A549 (cell line): Measurements from ENCODE around the gene SOX5. TPM values are rescaled to one million over a fixed set of nuclear protein-coding genes. Genes with fewer than 3 reads are reported as not detected.

Source experiments
- ATAC-seq, 2 experiments: fragments of 200-7000 bp in 1 of 2; fragments of >200 bp in 1 of 2; cut with Nextera tagmentation in 1 of 2; cut with Tn5 transposase in 1 of 2; 3 replicates each; pipeline versions ENCODE4 v1.8.0 to v1.9.1; 2018 to 2020; ENCODE audit warnings: mild to moderate bottlenecking in 1 of 2, moderate library complexity in 1 of 2
- CTCF ChIA-PET: fragments of 300-600 bp; sonication (Branson Sonifier 250); formaldehyde crosslinking; extraction: SDS; loops from one replicate; lab custom pipeline; 2021; ENCODE audit warnings: antibody characterized with exemption, inconsistent platforms; lab: Yijun Ruan, JAX
- POLR2A ChIA-PET: fragments of 350-600 bp; formaldehyde crosslinking; extraction: SDS; loops from one replicate; lab custom pipeline; 2021; ENCODE audit warnings: antibody characterized with exemption, inconsistent platforms; lab: Yijun Ruan, JAX
- DNase-seq, 2 experiments: peaks; one replicate each; pipeline versions ENCODE4 v3.0.0 to v3.0.0-alpha.2; 2011 to 2016; ENCODE audit warnings: low read depth in 1 of 2, low spot score in 1 of 2
- FAIRE-seq: peaks from 2 replicates; lab custom pipeline; 2011; peaks lifted over from hg19 to GRCh38; lab: Jason Lieb, UNC
- H3K27ac ChIP-seq, 2 experiments: fragments of >200 bp; sonication (Bioruptor Twin); formaldehyde crosslinking; 3 replicates each; pipeline ENCODE4 v1.5.1; 2016 to 2017
- H3K4me1 ChIP-seq: fragments of >200 bp; sonication (Bioruptor Twin); formaldehyde crosslinking; 3 replicates; pipeline ENCODE4 v1.6.1; 2016
- H3K4me2 ChIP-seq: fragments of >200 bp; sonication (Bioruptor Twin); formaldehyde crosslinking; 3 replicates; pipeline ENCODE4 v1.6.1; 2016
- H3K4me3 ChIP-seq: fragments of >200 bp; sonication (Bioruptor Twin); formaldehyde crosslinking; 3 replicates; pipeline ENCODE4 v1.5.1; 2016
- H3K9me3 ChIP-seq: fragments of >200 bp; sonication (Bioruptor Twin); formaldehyde crosslinking; 3 replicates; pipeline ENCODE4 v1.6.1; 2016
- BHLHE40 ChIP-seq: IDR thresholded peaks from 2 replicates; pipeline ENCODE4 v1.6.1; 2012; ENCODE audit warnings: low read depth, low read length, inconsistent platforms
- CBX2 ChIP-seq: fragments of 200-600 bp; sonication (generic); IDR thresholded peaks from 2 replicates; pipeline ENCODE4 v1.6.1; 2016; ENCODE audit warnings: low read depth, mild to moderate bottlenecking, borderline replicate concordance
- CHD4 ChIP-seq: fragments of 200-600 bp; sonication (generic); IDR thresholded peaks from 2 replicates; pipeline ENCODE4 v1.6.1; 2016; ENCODE audit warnings: antibody characterized with exemption, mild to moderate bottlenecking, borderline replicate concordance
- EP300 ChIP-seq, 2 experiments: fragments of >200 bp; sonication (Bioruptor Twin); formaldehyde crosslinking; IDR thresholded peaks; 2 replicates in 1 of 2; 3 replicates in 1 of 2; pipeline ENCODE4 v1.6.1; 2016 to 2017
- ESRRA ChIP-seq: fragments of 150-350 bp; IDR thresholded peaks from 2 replicates; pipeline ENCODE4 v1.6.1; 2014; ENCODE audit warnings: mild to moderate bottlenecking, low read length, borderline replicate concordance
- FOSB ChIP-seq: fragments of 250-450 bp; sonication (Bioruptor Pico); IDR thresholded peaks from 2 replicates; pipeline ENCODE4 v1.5.0; 2020; ENCODE audit warnings: mild to moderate bottlenecking, moderate library complexity
- FOSL2 ChIP-seq, 2 experiments: fragments of 450-650 bp in 1 of 2; fragments of >200 bp in 1 of 2; sonication (Bioruptor Twin) in 1 of 2; formaldehyde crosslinking; IDR thresholded peaks; 2 replicates each; pipeline versions ENCODE4 v1.5.0 to v1.6.1; 2016 to 2020; ENCODE audit warnings: mild to moderate bottlenecking in 1 of 2, moderate library complexity in 1 of 2
- FOXS1 ChIP-seq: fragments of 250-450 bp; sonication (Bioruptor Pico); IDR thresholded peaks from 2 replicates; pipeline ENCODE4 v1.5.0; 2020; ENCODE audit warnings: mild to moderate bottlenecking, moderate library complexity
- HDAC2 ChIP-seq: fragments of 200-600 bp; sonication (generic); IDR thresholded peaks from 2 replicates; pipeline ENCODE4 v1.6.1; 2016
- HEYL ChIP-seq: fragments of 250-450 bp; sonication (Bioruptor Pico); IDR thresholded peaks from 2 replicates; pipeline ENCODE4 v1.8.0; 2021; ENCODE audit warnings: mild to moderate bottlenecking, moderate library complexity
- HMGXB4 ChIP-seq: fragments of 250-450 bp; sonication (Bioruptor Pico); IDR thresholded peaks from 2 replicates; pipeline ENCODE4 v1.5.0; 2021; ENCODE audit warnings: mild to moderate bottlenecking, moderate library complexity, borderline replicate concordance
- HOXB13 ChIP-seq: fragments of 250-450 bp; sonication (Bioruptor Pico); IDR thresholded peaks from 2 replicates; pipeline ENCODE4 v1.5.0; 2020; ENCODE audit warnings: low read depth, mild to moderate bottlenecking, moderate library complexity
- HOXB5 ChIP-seq: fragments of 250-450 bp; sonication (Bioruptor Pico); IDR thresholded peaks from 2 replicates; pipeline ENCODE4 v1.5.0; 2020; ENCODE audit warnings: mild to moderate bottlenecking, moderate library complexity
- KDM5A ChIP-seq: fragments of 200-600 bp; sonication (generic); IDR thresholded peaks from 2 replicates; pipeline ENCODE4 v1.6.1; 2016; ENCODE audit warnings: antibody characterized with exemption, mild to moderate bottlenecking
- MAZ ChIP-seq: fragments of 150-350 bp; IDR thresholded peaks from 2 replicates; pipeline ENCODE4 v1.6.1; 2014; ENCODE audit warnings: antibody characterized with exemption, low read depth, low read length, borderline replicate concordance
- MYC ChIP-seq: IDR thresholded peaks from 2 replicates; pipeline ENCODE4 v1.6.1; 2012; ENCODE audit warnings: mild to moderate bottlenecking, inconsistent platforms, low read length, improper control_type of control experiment, borderline replicate concordance
- NPAS2 ChIP-seq: fragments of 250-450 bp; sonication (Bioruptor Pico); IDR thresholded peaks from 2 replicates; pipeline ENCODE4 v1.8.0; 2022; ENCODE audit warnings: mild to moderate bottlenecking, moderate library complexity, borderline replicate concordance
- RAD21 ChIP-seq, 2 experiments: fragments of >200 bp in 1 of 2; sonication (Bioruptor Twin) in 1 of 2; formaldehyde crosslinking in 1 of 2; IDR thresholded peaks in 1 of 2; conservative IDR thresholded peaks in 1 of 2; 2 replicates in 1 of 2; 3 replicates in 1 of 2; pipeline ENCODE4 v1.6.1; 2012 to 2018; ENCODE audit warnings: inconsistent platforms in 1 of 2
- RFX5 ChIP-seq: fragments of 450-650 bp; IDR thresholded peaks from 2 replicates; pipeline ENCODE4 v1.7.1; 2014; ENCODE audit warnings: antibody characterized with exemption, mild to moderate bottlenecking, moderate library complexity
- SMC3 ChIP-seq: fragments of >200 bp; sonication (Bioruptor Twin); formaldehyde crosslinking; IDR thresholded peaks from 3 replicates; pipeline ENCODE4 v1.6.1; 2018; ENCODE audit warnings: inconsistent platforms
- SREBF2 ChIP-seq: fragments of 450-650 bp; IDR thresholded peaks from 2 replicates; pipeline ENCODE4 v1.6.1; 2014; ENCODE audit warnings: mild to moderate bottlenecking, moderate library complexity
- TP53 ChIP-seq: fragments of 250-450 bp; sonication (Bioruptor Pico); IDR thresholded peaks from 2 replicates; pipeline ENCODE4 v1.5.0; 2021; ENCODE audit warnings: mild to moderate bottlenecking, moderate library complexity
- WGBS: methylation state at CpG from one replicate; pipeline ENCODE4 v1.1.6; 2017; ENCODE audit errors: missing lambda C conversion rate; 5-methylcytosine and 5-hydroxymethylcytosine counted together
- polyA plus RNA-seq, 4 experiments: library from polyadenylated mRNA; depleted of rRNA in 3 of 4; stranded (reverse); fragments of >200 nt; fragmentation: RNase III in 1 of 4; extraction: RNeasy Plus Mini Kit Qiagen cat#74134 plus additional on column Dnase treatment in 1 of 4; gene quantifications; 2 replicates in 3 of 4; 3 replicates in 1 of 4; pipeline ENCODE4 v1.2.3, GENCODE V29; 2011 to 2017
- TF ChIP-seq, protein P1 (sequence below): IDR thresholded peaks from 2 replicates; pipeline ENCODE4 v1.6.1; 2012; ENCODE audit warnings: low read depth, borderline replicate concordance
- TF ChIP-seq, protein P2 (sequence below): fragments of 250-450 bp; sonication (Bioruptor Pico); IDR thresholded peaks from 2 replicates; pipeline ENCODE4 v1.5.0; 2020; ENCODE audit warnings: low read depth, mild to moderate bottlenecking, moderate library complexity
- TF ChIP-seq, protein P3 (sequence below): IDR thresholded peaks from 2 replicates; pipeline ENCODE4 v1.6.1; 2012

The SOX5 gene
- polyA plus RNA-seq, 2 of the 4 experiments (the other 2 are of a cell fraction): not detected

DNA sequence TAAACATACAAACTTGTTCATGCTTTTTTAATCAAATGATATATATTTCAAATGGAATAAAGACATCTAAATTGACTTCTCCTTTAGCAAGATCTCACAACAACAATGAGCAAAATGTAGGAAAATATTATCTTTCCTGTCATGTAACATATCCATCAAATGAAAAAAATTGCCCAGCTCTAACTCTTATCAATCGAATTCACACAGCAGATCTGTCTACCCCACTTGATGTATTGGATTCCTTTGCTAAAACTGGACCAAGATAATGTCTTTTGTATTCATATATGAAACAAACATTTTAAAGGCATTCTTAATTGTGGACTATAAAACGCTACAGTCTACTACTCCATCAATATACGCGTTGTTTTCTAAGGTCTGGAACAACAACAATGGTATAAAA lies 218.0 kb downstream of the SOX5 start:
- DNase-seq (no peak), ATAC-seq (no peak), FAIRE-seq (no peak)
- POLR2A ChIA-PET: no interaction called here
- Histone ChIP-seq H3K9me3 (no peaks in the 10 kb centered on the region), H3K4me3 (no peak overlapping the region), H3K27ac (no peak overlapping the region), H3K4me2 (no peak overlapping the region), H3K4me1 (no peaks in the 10 kb centered on the region)
- CTCF ChIA-PET: no interaction called here
- WGBS: 22% methylated on average over 4 of the region's 4 CpGs
- TF ChIP-seq MAZ (no peak), BHLHE40 (no peak), KDM5A (no peak)

DNA sequence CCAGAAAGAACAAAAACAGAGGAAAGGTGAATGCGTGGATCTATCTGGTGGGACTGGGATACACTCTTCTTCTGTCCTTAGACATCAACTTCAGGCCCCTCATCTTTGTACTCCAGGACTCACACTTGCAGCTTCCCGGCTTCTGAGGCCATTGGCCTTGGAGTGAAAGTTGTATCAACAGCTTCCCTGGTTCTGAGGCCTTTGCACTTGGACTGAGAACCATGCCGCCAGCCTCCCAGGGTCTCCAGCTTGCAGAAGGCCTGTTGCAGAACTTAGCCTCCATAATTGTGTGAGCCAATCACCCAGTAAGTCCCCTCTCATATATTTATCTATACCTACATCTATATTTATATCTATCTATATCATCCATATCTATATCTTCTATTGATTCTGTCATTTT lies 218.4 kb downstream of the SOX5 start:
- no peaks in the 10 kb centered on the region for H3K9me3 ChIP-seq
- no peak overlapping the region for H3K27ac ChIP-seq
- ChIA-PET CTCF (no interaction called here), POLR2A (no interaction called here)
- TF ChIP-seq MAZ (no peak), SREBF2 (no peak), HEYL (CRISPR knock-in tag) (no peak), RAD21 (conservative IDR thresholded peaks at IDR 0.05 in 1 of 2, IDR thresholded peaks at IDR 0.05 in 1 of 2) (no peak), CHD4 (no peak), EP300 (IDR thresholded peaks at IDR 0.05) (no peak), NPAS2 (CRISPR knock-in tag) (no peak)
- TF ChIP-seq, protein P1, sequence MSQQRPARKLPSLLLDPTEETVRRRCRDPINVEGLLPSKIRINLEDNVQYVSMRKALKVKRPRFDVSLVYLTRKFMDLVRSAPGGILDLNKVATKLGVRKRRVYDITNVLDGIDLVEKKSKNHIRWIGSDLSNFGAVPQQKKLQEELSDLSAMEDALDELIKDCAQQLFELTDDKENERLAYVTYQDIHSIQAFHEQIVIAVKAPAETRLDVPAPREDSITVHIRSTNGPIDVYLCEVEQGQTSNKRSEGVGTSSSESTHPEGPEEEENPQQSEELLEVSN: no peak
- FAIRE-seq: no peak
- no peaks in the 10 kb centered on the region for H3K4me1 ChIP-seq
- H3K4me3 ChIP-seq: no peak overlapping the region
- WGBS: 20% methylated on average over 3 of the region's 3 CpGs
- no peak for ATAC-seq
- no peak overlapping the region for H3K4me2 ChIP-seq
- DNase-seq: no peak

- no peak overlapping the region for H3K4me3 ChIP-seq
- ATAC-seq: no peak
- POLR2A ChIA-PET: no interaction called here
- DNase-seq: no peak
- no peaks in the 10 kb centered on the region for H3K4me1 ChIP-seq
- no peak for TF ChIP-seq HMGXB4 (CRISPR knock-in tag)
- no peak for TF ChIP-seq RFX5
- TF ChIP-seq, protein P2, sequence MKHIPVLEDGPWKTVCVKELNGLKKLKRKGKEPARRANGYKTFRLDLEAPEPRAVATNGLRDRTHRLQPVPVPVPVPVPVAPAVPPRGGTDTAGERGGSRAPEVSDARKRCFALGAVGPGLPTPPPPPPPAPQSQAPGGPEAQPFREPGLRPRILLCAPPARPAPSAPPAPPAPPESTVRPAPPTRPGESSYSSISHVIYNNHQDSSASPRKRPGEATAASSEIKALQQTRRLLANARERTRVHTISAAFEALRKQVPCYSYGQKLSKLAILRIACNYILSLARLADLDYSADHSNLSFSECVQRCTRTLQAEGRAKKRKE (CRISPR knock-in tag): no peak
- TF ChIP-seq MYC: no peak
- TF ChIP-seq FOSL2 (IDR thresholded peaks at IDR 0.05): no peak
- no peak for TF ChIP-seq FOSL2 (CRISPR knock-in tag; IDR thresholded peaks at IDR 0.05)
- TF ChIP-seq, all 56 proteins: peak for 0
- Histone ChIP-seq H3K4me2 (no peak overlapping the region), H3K27ac (no peak overlapping the region), H3K9me3 (no peaks in the 10 kb centered on the region)
- no peak for FAIRE-seq
- CTCF ChIA-PET: no interaction called here
Observed at GRCh38 chr12:23729359-23729758, 220.1 kb downstream of the SOX5 start.

DNA sequence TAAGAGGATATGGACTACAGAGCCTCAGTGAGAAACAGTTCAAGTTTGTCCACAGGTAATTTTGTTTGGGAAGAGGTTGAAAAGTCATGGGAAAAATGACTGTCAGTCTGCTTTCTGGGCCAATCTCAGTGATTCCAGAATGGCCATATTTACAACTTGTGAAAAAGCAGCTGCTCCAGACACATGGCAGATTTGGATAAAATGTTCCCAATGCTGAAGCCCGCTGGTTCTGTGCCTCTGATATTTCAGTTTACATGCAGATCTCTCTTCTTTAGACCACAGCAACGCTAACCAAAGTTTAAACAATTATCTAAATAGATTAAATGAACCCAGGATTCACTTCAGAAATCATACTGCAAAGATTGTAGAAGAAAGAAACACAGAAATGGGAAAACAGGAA lies 222.8 kb downstream of the SOX5 start:
- Histone ChIP-seq H3K27ac (no peak overlapping the region), H3K4me3 (no peak overlapping the region), H3K4me1 (no peaks in the 10 kb centered on the region), H3K4me2 (no peak overlapping the region), H3K9me3 (no peaks in the 10 kb centered on the region; the same call in 2 of the 3 replicates)
- ChIA-PET POLR2A (no interaction called here), CTCF (no interaction called here)
- WGBS: 0% methylated on average over 2 of the region's 2 CpGs
- no peak for FAIRE-seq
- no peak for DNase-seq
- no peak for ATAC-seq
- TF ChIP-seq, protein P3, sequence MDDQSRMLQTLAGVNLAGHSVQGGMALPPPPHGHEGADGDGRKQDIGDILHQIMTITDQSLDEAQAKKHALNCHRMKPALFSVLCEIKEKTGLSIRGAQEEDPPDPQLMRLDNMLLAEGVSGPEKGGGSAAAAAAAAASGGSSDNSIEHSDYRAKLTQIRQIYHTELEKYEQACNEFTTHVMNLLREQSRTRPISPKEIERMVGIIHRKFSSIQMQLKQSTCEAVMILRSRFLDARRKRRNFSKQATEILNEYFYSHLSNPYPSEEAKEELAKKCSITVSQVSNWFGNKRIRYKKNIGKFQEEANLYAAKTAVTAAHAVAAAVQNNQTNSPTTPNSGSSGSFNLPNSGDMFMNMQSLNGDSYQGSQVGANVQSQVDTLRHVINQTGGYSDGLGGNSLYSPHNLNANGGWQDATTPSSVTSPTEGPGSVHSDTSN: no peak
- TF ChIP-seq MYC (no peak), NPAS2 (CRISPR knock-in tag) (no peak), ESRRA (no peak), TP53 (CRISPR knock-in tag) (no peak), CBX2 (no peak), RAD21 (conservative IDR thresholded peaks at IDR 0.05 in 1 of 2, IDR thresholded peaks at IDR 0.05 in 1 of 2) (no peak), FOSL2 (IDR thresholded peaks at IDR 0.05) (no peak), FOSL2 (CRISPR knock-in tag; IDR thresholded peaks at IDR 0.05) (no peak), FOSB (no peak), HOXB5 (CRISPR knock-in tag) (no peak), HDAC2 (no peak), CHD4 (no peak), SMC3 (no peak), FOXS1 (no peak), EP300 (IDR thresholded peaks at IDR 0.05) (no peak), HOXB13 (no peak)
- TF ChIP-seq, protein P1: no peak
